Measurements from ENCODE around the gene DLL4.

GRCh38 chr15:40914486-40914885 is 14.7 kb upstream of the DLL4 start:
- TF ChIP-seq, protein P1, sequence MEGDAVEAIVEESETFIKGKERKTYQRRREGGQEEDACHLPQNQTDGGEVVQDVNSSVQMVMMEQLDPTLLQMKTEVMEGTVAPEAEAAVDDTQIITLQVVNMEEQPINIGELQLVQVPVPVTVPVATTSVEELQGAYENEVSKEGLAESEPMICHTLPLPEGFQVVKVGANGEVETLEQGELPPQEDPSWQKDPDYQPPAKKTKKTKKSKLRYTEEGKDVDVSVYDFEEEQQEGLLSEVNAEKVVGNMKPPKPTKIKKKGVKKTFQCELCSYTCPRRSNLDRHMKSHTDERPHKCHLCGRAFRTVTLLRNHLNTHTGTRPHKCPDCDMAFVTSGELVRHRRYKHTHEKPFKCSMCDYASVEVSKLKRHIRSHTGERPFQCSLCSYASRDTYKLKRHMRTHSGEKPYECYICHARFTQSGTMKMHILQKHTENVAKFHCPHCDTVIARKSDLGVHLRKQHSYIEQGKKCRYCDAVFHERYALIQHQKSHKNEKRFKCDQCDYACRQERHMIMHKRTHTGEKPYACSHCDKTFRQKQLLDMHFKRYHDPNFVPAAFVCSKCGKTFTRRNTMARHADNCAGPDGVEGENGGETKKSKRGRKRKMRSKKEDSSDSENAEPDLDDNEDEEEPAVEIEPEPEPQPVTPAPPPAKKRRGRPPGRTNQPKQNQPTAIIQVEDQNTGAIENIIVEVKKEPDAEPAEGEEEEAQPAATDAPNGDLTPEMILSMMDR (IDR thresholded peaks at IDR 0.05; ENCODE audit: poor library complexity) = no peak
- no peak for TF ChIP-seq EZH2 (IDR thresholded peaks at IDR 0.05; ENCODE audit: borderline replicate concordance)
